GM21390 (cell line): Measurements from ENCODE around the gene ANKMY2.

Source experiments
- ATAC-seq: cut with Tn5 transposase; IDR thresholded peaks from one replicate; pipeline ENCODE4 v1.9.1; 2021; ENCODE audit not compliant: unreplicated experiment

ANKMY2 gene

DNA sequence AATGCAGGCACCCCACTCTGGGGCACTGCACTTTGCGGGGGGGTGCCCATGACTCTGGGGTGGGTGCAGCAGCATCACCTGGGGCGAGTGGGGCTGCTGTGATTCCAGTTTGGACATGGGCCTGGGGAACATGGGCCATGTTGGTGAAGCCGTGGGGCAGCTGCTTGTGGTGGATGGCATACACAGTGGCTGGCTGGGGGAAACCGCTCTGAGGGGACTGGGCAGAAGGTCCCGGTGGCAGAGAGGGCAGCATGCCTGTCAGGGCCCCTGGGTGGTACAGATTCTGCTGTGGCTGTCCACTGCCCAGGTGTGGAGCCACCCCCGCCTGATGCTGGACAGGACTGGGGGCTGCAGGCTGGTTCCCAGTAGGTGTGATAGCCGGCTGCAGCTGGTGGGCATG is 61.7 kb downstream of the ANKMY2 start:
- ATAC-seq = no peak

DNA sequence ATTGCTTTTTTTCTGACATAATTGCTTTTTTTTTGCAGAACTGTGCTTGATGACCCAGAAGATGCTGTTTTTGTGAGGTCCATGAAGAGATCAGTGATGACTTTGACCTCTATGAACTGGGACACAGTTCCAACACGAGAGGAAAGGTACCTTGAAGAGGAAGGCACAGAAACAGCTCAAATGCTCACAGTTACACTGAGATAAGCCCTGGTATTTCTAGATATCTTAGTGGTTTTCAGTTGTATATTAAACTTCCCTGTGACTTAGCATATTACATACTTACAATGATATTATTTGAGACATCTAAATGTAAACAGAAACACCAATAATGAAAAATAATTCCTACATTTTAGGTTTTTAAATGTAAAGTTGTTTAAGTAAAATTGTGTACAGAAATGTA is 64.3 kb downstream of the ANKMY2 start:
- no peak for ATAC-seq

DNA sequence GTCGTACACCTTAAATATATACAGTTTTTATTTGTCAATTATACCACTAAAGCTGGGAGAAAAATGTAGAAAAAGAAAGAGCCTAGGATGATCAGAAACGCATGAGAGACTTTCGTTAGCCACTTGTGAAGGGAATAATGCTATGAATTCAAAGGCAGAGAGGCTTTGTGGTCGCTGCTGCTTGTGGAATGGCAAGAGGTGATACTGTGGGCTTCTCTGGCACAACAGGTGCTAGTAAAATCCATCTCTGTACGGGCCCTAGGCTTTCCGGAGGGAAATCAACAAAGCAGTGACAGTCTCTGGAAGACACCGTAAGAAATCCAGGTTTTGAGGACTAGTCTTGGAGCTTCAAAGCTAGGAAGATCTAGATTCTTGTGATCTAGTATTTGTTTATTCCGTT is 66.3 kb downstream of the ANKMY2 start:
- no peak for ATAC-seq

DNA sequence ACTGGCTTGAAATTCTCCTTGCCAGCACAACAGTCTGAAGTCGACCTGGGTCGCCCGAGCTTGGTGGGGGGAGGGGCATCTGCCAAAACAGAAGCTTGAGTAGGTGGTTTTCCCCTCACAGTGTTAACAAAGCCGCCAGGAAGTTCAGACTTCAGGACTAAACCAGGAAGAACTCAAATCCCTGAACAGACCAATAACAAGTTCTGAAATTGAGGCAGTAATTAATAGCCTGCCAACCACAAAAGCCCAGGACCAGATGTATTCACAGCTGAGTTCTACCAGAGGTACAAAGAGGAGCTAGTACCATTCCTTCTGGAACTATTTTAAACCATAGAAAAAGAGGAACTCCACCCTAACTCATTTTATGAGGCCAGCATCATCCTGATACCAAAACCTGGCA is 73.6 kb downstream of the ANKMY2 start:
- no peak for ATAC-seq

DNA sequence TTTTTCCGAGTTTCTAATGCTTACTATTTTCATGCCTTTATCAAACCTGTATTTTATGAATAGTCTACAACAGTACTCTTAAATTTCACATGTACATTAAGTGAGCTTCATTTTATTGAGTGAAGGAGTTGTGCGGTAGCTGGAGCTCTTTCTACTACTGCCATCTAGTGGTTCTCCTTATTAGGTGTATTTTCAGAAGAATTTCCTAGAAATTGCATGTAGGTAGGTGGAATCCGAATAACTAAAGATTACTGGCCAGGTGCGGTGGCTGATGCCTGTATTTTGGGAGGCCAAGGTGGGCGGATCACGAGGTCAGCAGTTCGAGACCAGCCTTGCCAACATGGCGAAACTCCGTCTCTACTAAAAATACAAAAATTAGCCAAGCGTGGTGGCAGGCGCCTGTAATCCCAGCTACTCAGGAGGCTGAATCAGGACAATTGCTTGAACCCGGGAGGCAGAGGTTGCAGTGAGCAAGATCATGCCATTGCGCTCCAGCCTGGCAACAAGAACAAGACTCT is 80.6 kb downstream of the ANKMY2 start:
- peak; percentile 49 for ATAC-seq

DNA sequence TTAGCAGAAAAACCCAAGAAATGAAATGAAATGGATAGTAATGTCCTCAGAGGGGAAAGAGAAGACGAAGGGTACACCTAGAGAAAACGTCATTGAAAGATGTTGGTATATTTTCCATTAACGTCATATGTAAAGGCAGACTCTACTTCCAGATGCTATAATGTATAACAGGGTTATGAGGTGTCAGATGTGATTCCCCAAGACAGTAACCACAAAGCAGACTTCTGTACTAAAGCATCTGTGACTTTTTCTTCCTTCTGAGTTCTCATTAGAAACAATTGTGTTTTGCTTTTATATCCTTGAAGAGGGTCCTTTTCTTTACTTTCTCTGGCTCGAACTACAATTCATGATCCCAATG is 81.6 kb downstream of the ANKMY2 start:
- ATAC-seq = no peak

DNA sequence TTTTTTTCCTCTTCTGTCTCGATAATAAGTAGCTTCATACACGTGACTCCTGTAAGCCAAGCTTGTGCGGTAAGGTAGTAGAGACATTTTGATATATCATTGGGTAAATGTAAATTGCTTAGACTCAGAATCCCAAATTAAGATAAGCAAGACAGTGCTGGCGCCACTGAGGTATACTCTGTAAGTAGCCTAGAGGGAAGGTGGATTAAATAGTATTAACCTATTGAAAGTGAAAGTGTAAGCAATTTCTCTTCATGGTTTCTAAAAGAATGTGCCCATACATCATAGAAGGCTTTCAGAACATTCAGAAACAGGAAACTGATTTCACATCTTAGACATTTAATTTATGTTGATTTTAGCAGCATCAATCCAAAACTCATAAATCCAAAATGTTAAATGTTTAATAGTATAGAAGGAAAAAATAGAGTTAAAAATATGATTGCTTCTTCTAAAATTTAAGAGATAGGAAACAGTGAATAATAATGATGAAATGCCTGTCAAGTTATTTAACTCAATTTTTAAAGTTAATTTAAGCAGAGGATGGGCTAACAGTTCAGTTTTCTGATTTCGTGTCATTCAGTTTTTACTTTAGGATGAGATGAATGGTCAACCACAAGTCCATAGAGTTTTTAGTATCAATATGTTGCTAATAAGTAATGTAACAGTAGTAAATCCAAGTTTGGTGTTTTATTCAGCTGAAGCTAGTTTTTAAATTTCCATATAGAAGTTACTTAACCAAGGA is 82.1 kb downstream of the ANKMY2 start:
- ATAC-seq = peak; percentile 84

DNA sequence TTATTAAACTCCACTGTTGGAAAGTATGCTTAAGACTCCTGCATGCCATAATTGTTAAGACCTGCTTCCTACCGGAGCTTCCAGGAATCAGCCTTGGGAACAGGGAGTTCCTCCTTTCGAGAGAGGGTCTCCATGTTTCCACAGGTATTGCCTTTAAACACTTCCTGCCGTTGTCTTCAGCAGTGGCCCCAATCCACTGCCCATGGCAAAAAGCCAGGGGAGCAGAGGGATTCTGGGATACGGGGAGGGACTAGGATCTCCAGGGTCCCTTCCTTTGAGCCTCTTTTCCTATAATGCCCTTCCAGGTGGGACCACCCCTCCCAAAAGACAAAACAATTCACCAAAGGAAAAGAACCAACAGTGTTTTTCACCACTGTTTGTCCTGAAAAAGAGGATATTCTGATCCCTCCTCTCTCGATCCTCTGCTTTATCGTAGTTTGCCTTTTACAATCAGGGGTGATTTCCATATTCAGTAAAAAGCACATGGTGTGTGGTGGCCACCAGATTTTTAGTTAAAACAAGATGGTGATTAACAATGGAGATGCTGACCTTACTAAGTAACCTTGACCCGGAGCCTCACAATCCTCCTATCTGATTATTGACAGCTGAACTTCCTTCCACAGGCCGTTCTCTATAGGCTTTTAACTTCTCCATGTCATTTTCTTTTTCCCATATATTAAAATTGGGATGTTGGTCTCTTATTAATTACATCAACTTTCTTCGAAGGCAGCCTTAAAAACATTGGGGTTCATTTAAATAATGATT is 82.9 kb downstream of the ANKMY2 start:
- no peak for ATAC-seq

DNA sequence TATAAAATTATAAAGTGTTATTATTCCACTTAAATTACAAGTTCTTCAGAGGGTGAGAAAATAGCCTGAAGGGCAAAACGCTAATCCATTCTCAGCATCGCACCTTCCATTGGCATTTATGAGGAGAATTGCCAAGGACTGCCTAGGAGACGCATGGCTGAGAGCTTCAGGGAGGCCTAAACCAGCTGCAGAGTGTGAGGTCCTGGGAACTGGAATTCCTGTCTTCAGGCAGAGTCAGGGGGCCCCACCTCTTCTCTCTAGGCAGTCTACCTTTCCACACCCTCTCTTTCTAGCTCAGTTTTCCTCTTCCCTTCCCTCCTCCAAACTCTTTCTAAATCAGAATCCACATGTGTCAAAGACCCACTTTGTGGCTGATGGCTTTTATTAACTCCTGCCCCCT is 83.6 kb downstream of the ANKMY2 start:
- ATAC-seq = no peak

DNA sequence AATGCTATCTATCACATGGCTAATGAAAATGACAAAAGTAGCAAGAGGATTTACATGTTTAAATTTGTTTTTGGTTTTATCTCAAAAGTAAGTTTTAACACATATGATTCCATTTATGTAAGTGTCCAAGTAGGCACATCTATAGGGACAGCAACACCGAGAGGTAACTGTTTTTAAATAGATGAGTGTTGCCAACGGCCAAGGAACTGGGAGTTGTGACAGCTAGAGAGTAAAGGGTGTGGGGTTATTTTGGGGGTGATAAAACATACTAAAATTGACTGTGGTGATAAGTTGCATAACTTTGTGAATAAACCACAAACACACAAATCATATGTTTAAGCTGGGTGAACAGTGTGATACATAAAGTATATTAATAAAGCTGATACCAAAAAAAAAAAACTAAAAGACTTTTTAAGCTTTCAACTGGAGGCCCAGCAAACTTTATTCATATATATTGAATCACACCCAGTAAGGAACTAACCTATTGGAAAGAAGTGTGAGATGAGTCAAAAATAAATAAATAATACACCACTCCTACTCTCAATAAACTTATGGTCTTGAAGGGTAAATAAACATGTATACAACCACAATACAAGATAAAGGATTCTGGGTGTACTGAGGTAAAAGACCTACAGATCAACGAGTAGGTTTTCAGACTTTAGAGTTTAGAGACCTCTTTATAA is 85.9 kb downstream of the ANKMY2 start:
- no peak for ATAC-seq

DNA sequence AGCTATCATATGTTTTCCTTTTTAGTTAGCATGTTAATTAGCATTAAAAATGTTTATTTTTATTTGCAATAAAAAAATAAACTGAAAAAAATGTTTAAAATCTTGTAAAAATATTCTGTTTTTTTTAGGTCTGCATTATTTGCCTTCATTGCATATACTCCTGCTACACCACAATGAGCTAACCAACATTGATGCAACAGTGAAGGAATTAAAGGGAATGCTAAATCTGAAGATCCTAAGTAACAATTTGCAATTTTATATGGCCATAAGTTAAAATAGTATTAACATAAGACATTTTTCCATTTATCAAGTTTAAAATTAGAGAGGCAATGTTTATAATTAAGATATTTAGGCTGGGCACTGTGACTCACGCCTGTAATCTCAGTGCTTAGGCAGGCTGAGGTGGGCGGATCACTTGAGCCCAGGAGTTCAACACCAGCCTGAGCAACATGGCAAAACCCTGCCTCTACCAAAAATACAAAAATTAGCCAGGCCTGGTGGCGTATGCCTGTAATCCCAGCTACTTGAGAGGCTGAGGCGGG is 86.7 kb downstream of the ANKMY2 start:
- no peak for ATAC-seq

DNA sequence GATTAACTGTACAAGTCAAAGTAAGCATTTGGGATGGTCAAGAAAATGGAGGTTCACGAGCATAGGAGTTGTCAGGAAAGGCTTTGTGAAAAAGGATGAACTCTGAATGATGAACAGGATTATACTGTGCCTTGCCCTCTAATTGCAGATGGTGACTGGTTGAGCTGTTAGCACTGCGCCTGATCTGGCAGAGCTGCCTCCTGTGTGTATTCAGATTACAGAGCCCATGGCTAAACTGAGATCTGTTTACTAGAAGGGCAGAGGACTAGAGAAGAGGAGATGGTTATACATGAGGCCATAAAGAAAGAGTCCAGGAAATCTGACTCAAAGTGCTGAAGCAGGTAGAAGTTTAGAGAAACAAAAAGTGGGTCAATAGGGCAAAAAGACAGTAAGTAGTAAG is 89.2 kb downstream of the ANKMY2 start:
- no peak for ATAC-seq

DNA sequence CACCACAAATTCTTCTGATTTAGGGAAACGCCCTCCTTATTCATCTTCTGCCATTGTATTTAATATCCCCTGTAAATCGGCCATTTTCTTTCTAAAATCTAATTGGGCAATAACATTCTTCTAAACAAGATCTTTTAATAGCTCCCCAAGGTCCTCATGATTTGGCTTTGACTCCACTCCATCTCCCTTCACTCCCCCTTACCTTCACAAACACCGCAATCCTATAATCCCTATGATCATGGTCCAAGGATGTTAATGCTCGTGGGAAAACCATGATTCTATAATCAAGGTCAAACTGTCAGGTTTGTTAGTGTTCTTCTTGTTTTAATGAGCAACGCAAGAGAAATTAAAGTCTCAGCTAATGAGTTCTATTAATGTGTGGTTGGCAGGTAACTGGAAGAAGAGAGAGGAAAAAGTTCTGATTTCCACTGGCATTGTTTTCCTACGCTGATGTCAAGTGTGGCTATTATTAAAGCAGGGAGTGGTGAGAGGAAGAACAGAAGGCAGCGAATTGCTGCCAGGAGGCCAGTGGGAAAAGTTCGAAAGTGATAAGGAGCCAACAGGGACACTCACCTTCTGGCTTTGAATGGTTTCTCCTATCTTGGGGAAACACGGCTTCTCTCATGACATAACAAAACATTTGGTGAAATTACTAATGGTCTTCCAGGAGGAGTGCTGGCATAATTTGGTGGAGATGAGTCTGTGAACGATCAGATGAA is 90.9 kb downstream of the ANKMY2 start:
- ATAC-seq = no peak

DNA sequence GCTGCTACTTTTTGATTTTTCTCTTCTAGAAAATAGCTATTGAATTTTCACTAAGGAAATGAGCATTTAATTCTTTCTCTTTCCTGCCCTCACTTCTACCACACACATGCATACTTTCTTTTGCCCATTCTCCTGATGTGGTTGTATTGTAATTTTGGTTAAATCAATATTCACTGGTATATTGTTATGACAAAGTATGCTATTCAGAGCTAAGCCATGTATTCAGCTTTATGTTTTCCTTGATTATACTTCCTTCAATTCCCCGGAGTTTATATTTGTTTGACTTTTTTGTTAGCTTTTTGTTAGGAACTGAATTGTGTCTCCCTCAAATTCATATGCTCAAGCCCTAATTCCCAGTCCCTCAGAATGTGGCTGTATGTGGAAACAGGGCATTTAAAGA is 94.9 kb downstream of the ANKMY2 start:
- ATAC-seq = no peak
